ENCODE data around the gene PLK5. TPM values are rescaled to one million over a fixed set of nuclear protein-coding genes. Genes with fewer than 3 reads are reported as not detected.
"Not testable (repeated sequence)": the region's sequence is repeated elsewhere in the genome, so short reads cannot be mapped to it uniquely, and the experiment has no call there.

PLK5 gene
- total RNA-seq (0.04 and 1.2 TPM in 2 replicates), polyA plus RNA-seq (0.54 and 0.87 TPM in 2 replicates)

- H3K36me3 ChIP-seq = no peaks in the 10 kb centered on the region
- peak in 1 of 2 donors; percentile 42 for DNase-seq (ENCODE audit: low read depth in 1 of 2, low spot score in 1 of 2)
- peak within 1 kb of the TSS; percentile 28 for H3K4me3 ChIP-seq
- H3K4me1 ChIP-seq (ENCODE audit: low read depth) = no peaks in the 10 kb centered on the region
- no peak for TF ChIP-seq CTCF (IDR thresholded peaks at IDR 0.05; ENCODE audit: low read depth, low read length)
- peaks cover 77% of the 10 kb centered on the region for H3K27me3 ChIP-seq
- H3K27ac ChIP-seq = no peak within 1 kb of the TSS
- H3K9me3 ChIP-seq (ENCODE audit: low read depth) = no peaks in the 10 kb centered on the region
These were observed at the start of gene PLK5 for GRCh38 chr19:1523412-1524286. PLK5 (plus strand) TSS chr19:1524077; CDS start chr19:1526997, 2,920 bp downstream.

GRCh38 chr19:1474765-1475351 lies 49.0 kb upstream of the PLK5 start:
- Histone ChIP-seq H3K27me3 (peaks cover 39% of the 10 kb centered on the region), H3K4me3 (no peak overlapping the region), H3K27ac (no peak overlapping the region), H3K9me3 (ENCODE audit: low read depth) (no peaks in the 10 kb centered on the region), H3K4me1 (ENCODE audit: low read depth) (peaks cover 14% of the 10 kb centered on the region), H3K36me3 (no peaks in the 10 kb centered on the region)
- no peak for TF ChIP-seq CTCF (IDR thresholded peaks at IDR 0.05; ENCODE audit: low read depth, low read length)
- DNase-seq (ENCODE audit: low read depth in 1 of 2, low spot score in 1 of 2) = no peak

- H3K36me3 ChIP-seq = no peaks in the 10 kb centered on the region
- H3K4me1 ChIP-seq (ENCODE audit: low read depth) = peaks cover 7% of the 10 kb centered on the region
- H3K27me3 ChIP-seq = peaks cover 29% of the 10 kb centered on the region
- no peak overlapping the region for H3K4me3 ChIP-seq
- no peak overlapping the region for H3K27ac ChIP-seq
- no peak for TF ChIP-seq CTCF (IDR thresholded peaks at IDR 0.05; ENCODE audit: low read depth, low read length)
- H3K9me3 ChIP-seq (ENCODE audit: low read depth) = no peaks in the 10 kb centered on the region
- DNase-seq (ENCODE audit: low read depth in 1 of 2, low spot score in 1 of 2) = no peak
These were observed 48.0 kb upstream of the PLK5 start for GRCh38 chr19:1475751-1476437.

GRCh38 chr19:1477056-1477455 lies 46.8 kb upstream of the PLK5 start:
- H3K27ac ChIP-seq; H3K36me3 ChIP-seq; DNase-seq (ENCODE audit: low read depth in 1 of 2, low spot score in 1 of 2); H3K4me1 ChIP-seq (ENCODE audit: low read depth); H3K4me3 ChIP-seq; H3K9me3 ChIP-seq (ENCODE audit: low read depth): not testable (repeated sequence)
- peaks cover 18% of the 10 kb centered on the region for H3K27me3 ChIP-seq

GRCh38 chr19:1478934-1479707 lies 44.8 kb upstream of the PLK5 start, which contains the start of gene C19orf25:
C19orf25 (minus strand) TSS chr19:1479215; CDS start chr19:1478903, 312 bp downstream.
- H3K36me3 ChIP-seq = no peaks in the 10 kb centered on the region
- H3K9me3 ChIP-seq (ENCODE audit: low read depth) = no peaks in the 10 kb centered on the region
- peak within 1 kb of the TSS; percentile 59 for H3K4me3 ChIP-seq
- no peak for TF ChIP-seq CTCF (IDR thresholded peaks at IDR 0.05; ENCODE audit: low read depth, low read length)
- H3K27me3 ChIP-seq = no peaks in the 10 kb centered on the region
- peak; percentile 95 to 96 for DNase-seq (ENCODE audit: low read depth in 1 of 2, low spot score in 1 of 2)
- H3K4me1 ChIP-seq (ENCODE audit: low read depth) = peaks cover 5% of the 10 kb centered on the region
- H3K27ac ChIP-seq = peak within 1 kb of the TSS; percentile 62
